Left lung (tissue), 10 donors: Measurements from ENCODE around the gene TNFRSF13B. TPM values are rescaled to one million over a fixed set of nuclear protein-coding genes. Genes with fewer than 3 reads are reported as not detected.

ENCODE experiments used
- ATAC-seq: fragments of 200-7000 bp; cut with Tn5 transposase; one replicate; pipeline ENCODE4 v1.9.1; 2020; ENCODE audit warnings: moderate library complexity
- DNase-seq, 4 donors: peaks; one replicate each; pipeline ENCODE4 v3.0.0-alpha.2; 2013 to 2020
- H3K27ac ChIP-seq, 2 donors: fragments of 200-600 bp; sonication (generic) in 1 of 2; one replicate each; pipeline versions ENCODE4 v1.5.0 to v1.8.0; 2020 to 2021
- H3K27me3 ChIP-seq, 2 donors: fragments of 200-600 bp; sonication (generic) in 1 of 2; one replicate each; pipeline versions ENCODE4 v1.5.0 to v1.8.0; 2020 to 2021
- H3K36me3 ChIP-seq, 2 donors: fragments of 200-600 bp; sonication (generic) in 1 of 2; one replicate each; pipeline versions ENCODE4 v1.5.0 to v1.8.0; 2020 to 2021
- H3K4me1 ChIP-seq, 2 donors: fragments of 200-600 bp; one replicate each; pipeline ENCODE4 v1.8.0; 2021
- H3K4me3 ChIP-seq, 2 donors: fragments of 200-600 bp; sonication (generic) in 1 of 2; one replicate each; pipeline versions ENCODE4 v1.5.0 to v1.8.0; 2020 to 2021; ENCODE audit warnings: mild to moderate bottlenecking in 1 of 2
- H3K9me3 ChIP-seq, 2 donors: fragments of 200-600 bp; sonication (generic) in 1 of 2; one replicate each; pipeline versions ENCODE4 v1.5.0 to v1.8.0; 2020 to 2021
- CTCF ChIP-seq, 2 donors: fragments of 200-600 bp; sonication (generic) in 1 of 2; IDR thresholded peaks; one replicate each; pipeline versions ENCODE4 v1.5.0 to v1.8.0; 2021; ENCODE audit warnings: antibody characterized with exemption in 2 of 2
- intact Hi-C, 2 donors: fragments of 100-400 bp; cut with DNase I; formaldehyde crosslinking; loops; one replicate each; pipeline versions ENCODE4 v1.11.2 to v1.14.2; 2022
- polyA plus RNA-seq, 6 donors: library from polyadenylated mRNA; unstranded; fragments of 120-200 nt; gene quantifications; one replicate each; pipeline ENCODE4 v1.2.1, GENCODE V29; 2013; ENCODE audit not compliant: insufficient read length in 6 of 6
- total RNA-seq, 2 donors: library from RNA; stranded (reverse); fragmentation: NEBNext Ultra II Directional; extraction: Animal tissue kit (Norgen Biotek cat#: 25700); gene quantifications; one replicate each; pipeline ENCODE4 v1.2.1, GENCODE V29; 2021
- donor health status: DM: no; HTN: yes; CAD: no.
- donor health status: DM: no; HTN: no; CAD: no.

TNFRSF13B gene
- total and polyA plus RNA-seq, 8 donors = 0.61 to 0.79 TPM; not detected in 6

GRCh38 chr17:16927641-16928321, 44.1 kb downstream of the TNFRSF13B start:
- Histone ChIP-seq H3K4me3 (no peak overlapping the region), H3K27me3 (no peaks in the 10 kb centered on the region), H3K9me3 (no peaks in the 10 kb centered on the region), H3K36me3 (no peaks in the 10 kb centered on the region), H3K27ac (no peak overlapping the region), H3K4me1 (no peaks in the 10 kb centered on the region)
- TF ChIP-seq CTCF (IDR thresholded peaks at IDR 0.05) = no peak
- DNase-seq (peak in 2 of 4 donors; percentile 25 to 61), ATAC-seq (no peak)
- intact Hi-C loops = no loop called here

- H3K4me3 ChIP-seq = no peak overlapping the region
- no peak for ATAC-seq
- no peak overlapping the region for H3K27ac ChIP-seq
- TF ChIP-seq CTCF (IDR thresholded peaks at IDR 0.05) = no peak
- H3K4me1 ChIP-seq = no peaks in the 10 kb centered on the region
- intact Hi-C loops = no loop called here
- no peaks in the 10 kb centered on the region for H3K27me3 ChIP-seq
- H3K36me3 ChIP-seq = no peaks in the 10 kb centered on the region
- H3K9me3 ChIP-seq = no peaks in the 10 kb centered on the region
- peak in 2 of 4 donors; percentile 17 to 61 for DNase-seq
These were observed 45.1 kb downstream of the TNFRSF13B start for GRCh38 chr17:16926571-16927451.

GRCh38 chr17:16926061-16926511, 45.8 kb downstream of the TNFRSF13B start:
- DNase-seq (peak in 2 of 4 donors; percentile 22 to 69), ATAC-seq (no peak)
- H3K27me3 ChIP-seq = no peaks in the 10 kb centered on the region
- no peak overlapping the region for H3K4me3 ChIP-seq
- intact Hi-C loops = no loop called here
- H3K36me3 ChIP-seq = no peaks in the 10 kb centered on the region
- TF ChIP-seq CTCF (IDR thresholded peaks at IDR 0.05) = no peak
- H3K9me3 ChIP-seq = no peaks in the 10 kb centered on the region
- H3K4me1 ChIP-seq = no peaks in the 10 kb centered on the region
- no peak overlapping the region for H3K27ac ChIP-seq

GRCh38 chr17:16925461-16926060, 46.4 kb downstream of the TNFRSF13B start:
- H3K27ac ChIP-seq = no peak overlapping the region
- DNase-seq (peak in 2 of 4 donors; percentile 24 to 48), ATAC-seq (no peak)
- H3K36me3 ChIP-seq = no peaks in the 10 kb centered on the region
- intact Hi-C loops = no loop called here
- no peaks in the 10 kb centered on the region for H3K27me3 ChIP-seq
- no peaks in the 10 kb centered on the region for H3K9me3 ChIP-seq
- TF ChIP-seq CTCF (IDR thresholded peaks at IDR 0.05) = no peak
- H3K4me1 ChIP-seq = no peaks in the 10 kb centered on the region
- H3K4me3 ChIP-seq = no peak overlapping the region
